Neural progenitor cell (in vitro differentiated cells): ENCODE data around the gene LDB2.

ENCODE experiments used
- CTCF ChIP-seq: fragments of 200-600 bp; sonication (generic); IDR thresholded peaks from 2 replicates; pipeline ENCODE4 v1.5.1; 2017; ENCODE audit warnings: antibody characterized with exemption, mild to moderate bottlenecking
- EZH2 ChIP-seq: fragments of 200-600 bp; sonication (generic); IDR thresholded peaks from 2 replicates; pipeline ENCODE4 v1.6.1; 2017; ENCODE audit warnings: antibody characterized with exemption, mild to moderate bottlenecking, moderate library complexity

GRCh38 chr4:16830081-16830480 is 68.4 kb downstream of the LDB2 start:
- TF ChIP-seq EZH2 (no peak), CTCF (no peak)
